Stimulated activated CD4-positive, alpha-beta T cell treated with anti-CD3 and anti-CD28 coated beads, TNF-alpha, amount 100 ng/mL, for 24 hours (primary cell): ENCODE results near the gene CEP68.
"Not testable (repeated sequence)": the region's sequence is repeated elsewhere in the genome, so short reads cannot be mapped to it uniquely, and the experiment has no call there.

ENCODE experiments used
- DNase-seq, 3 experiments: peaks; one replicate each; pipeline ENCODE4 v3.0.0-alpha.2; 2020; ENCODE audit warnings: low read depth in 3 of 3

Gene CEP68, protein sequence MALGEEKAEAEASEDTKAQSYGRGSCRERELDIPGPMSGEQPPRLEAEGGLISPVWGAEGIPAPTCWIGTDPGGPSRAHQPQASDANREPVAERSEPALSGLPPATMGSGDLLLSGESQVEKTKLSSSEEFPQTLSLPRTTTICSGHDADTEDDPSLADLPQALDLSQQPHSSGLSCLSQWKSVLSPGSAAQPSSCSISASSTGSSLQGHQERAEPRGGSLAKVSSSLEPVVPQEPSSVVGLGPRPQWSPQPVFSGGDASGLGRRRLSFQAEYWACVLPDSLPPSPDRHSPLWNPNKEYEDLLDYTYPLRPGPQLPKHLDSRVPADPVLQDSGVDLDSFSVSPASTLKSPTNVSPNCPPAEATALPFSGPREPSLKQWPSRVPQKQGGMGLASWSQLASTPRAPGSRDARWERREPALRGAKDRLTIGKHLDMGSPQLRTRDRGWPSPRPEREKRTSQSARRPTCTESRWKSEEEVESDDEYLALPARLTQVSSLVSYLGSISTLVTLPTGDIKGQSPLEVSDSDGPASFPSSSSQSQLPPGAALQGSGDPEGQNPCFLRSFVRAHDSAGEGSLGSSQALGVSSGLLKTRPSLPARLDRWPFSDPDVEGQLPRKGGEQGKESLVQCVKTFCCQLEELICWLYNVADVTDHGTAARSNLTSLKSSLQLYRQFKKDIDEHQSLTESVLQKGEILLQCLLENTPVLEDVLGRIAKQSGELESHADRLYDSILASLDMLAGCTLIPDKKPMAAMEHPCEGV

DNA sequence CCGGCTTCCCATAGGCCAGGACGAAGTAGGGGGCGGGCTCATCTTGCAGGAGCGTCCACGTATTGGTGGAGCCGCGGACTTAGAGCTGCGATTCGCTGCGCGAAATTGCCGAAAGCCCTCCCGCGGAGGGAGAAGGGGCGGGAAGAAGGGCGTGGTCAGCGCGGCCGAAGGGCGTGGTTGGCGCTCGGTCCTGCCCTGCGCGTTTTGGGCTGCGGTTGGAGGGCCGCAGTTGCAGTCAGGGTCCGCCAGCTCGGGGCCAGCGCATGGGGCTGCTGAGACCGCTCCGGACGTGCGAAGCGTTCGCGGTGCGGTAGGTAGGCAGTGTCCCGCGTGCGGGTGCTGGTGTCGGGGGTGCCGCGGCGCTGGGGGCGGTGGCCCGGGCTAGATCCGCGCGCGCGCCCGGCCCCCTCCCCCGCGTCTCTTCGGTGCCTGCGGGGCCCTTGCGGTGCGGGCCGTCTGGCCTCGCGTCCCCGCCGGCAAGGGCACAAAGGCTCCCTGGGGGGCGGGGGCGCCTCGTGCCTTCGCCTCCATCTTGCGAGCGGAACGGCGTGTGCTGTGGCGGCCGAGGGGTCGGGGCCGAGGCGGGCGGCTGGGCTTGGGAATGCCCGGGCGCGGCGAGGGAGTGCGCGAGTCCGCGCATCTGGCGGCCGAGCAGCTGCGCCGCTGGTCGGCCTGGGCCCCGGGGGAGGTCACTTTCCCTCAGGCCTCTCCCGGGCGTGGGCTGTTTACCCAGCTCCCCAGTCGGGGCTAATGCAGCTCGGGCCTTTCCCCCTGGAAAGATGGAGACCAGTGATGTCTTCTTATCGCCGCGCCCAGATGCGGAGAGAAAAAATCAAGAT lies at the start of gene CEP68:
Gene CEP68, plus strand, starts transcription at position 202 of the 839 bp plus-strand sequence. CDS start 13,029 bp downstream, outside the sequence.
- peak; percentile 90 to 96 (median 94) for DNase-seq

GRCh38 chr2:65013776-65014175 lies 42.4 kb upstream of the CEP68 start:
- DNase-seq, result no peak

GRCh38 chr2:65015731-65016130 lies 40.5 kb upstream of the CEP68 start:
- DNase-seq, result no peak

DNA sequence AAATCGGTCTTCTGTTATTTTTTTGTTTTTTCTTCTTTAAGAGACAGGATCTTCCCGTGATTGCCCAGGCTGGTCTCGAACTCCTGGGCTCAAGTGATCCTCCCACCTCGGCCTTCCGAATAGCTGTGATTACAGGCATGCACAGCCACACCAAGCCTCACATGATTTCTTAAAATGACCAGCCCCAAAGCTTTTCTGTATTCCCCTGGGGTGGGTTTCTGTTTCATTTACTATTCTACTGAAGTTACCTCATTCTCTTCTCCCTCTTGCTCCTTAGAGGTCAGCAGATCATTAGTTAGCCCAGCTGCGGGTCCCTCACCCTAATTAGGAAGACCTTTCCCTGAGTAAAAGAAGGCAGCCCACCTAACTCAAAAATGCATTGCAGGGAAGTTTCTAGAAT lies 39.4 kb upstream of the CEP68 start:
- no peak for DNase-seq

DNA sequence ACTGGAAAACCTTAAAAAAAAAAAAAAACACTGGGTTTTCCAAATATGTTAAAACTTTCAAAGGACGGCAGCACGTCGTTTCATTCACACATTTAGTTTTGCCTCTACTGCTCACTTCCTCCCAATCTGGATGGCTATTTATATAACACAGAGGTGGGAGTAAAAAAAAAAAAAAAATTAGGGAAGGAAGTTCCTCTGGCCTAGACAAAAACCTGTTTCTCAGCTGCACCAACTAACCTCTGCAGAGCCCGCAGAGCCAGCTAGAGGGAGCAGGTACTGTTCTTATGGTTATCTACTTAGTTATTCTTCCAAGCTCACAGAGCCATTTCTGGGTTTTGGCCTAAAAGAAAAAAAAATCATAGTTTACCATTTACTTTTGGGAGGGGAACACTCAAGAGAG lies 38.9 kb upstream of the CEP68 start:
- DNase-seq, result no peak

DNA sequence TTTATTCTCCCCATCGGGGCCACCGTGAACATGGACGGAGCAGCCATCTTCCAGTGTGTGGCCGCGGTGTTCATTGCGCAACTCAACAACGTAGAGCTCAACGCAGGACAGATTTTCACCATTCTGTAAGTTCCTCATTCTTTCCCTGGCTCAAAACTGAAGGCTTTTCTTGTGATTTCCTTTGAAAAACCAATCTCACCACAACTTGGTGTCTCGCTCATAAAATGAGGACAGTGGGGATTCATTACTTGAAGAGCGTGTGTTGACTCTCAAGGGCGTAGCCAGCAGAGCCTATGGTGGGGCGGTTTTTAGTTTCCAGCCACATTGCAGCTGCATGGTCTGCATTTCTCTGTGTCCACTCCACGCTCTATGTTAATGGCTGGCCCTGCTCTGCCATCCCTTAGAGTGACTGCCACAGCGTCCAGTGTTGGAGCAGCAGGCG lies 38.1 kb upstream of the CEP68 start:
- no peak for DNase-seq

GRCh38 chr2:65019010-65019409 lies 37.2 kb upstream of the CEP68 start:
- DNase-seq, result no peak

DNA sequence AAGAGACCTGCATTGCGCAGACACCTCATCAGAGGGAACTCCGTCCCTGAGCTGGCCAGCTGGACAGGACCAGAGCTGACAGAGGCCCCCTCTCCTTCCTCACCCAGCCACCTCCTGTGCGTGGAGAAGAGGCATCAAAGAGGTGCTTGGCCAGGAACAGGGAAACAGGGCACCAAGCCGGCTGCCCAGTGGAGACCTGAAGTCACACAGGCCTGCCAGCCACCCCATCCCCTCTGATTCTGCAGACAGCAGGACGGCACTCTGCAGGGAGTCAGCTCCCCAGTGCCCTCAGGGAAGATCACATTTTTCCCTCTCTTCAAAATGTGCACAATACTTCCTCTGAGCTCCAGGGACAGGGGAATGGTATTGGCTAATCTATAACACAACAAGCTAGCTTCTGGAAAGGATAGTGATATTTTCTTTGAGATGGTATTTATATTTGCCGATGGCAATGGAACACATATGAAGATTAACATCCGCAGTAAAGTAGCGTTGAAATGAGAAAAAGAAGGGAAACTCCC lies 36.5 kb upstream of the CEP68 start:
- DNase-seq, result no peak

DNA sequence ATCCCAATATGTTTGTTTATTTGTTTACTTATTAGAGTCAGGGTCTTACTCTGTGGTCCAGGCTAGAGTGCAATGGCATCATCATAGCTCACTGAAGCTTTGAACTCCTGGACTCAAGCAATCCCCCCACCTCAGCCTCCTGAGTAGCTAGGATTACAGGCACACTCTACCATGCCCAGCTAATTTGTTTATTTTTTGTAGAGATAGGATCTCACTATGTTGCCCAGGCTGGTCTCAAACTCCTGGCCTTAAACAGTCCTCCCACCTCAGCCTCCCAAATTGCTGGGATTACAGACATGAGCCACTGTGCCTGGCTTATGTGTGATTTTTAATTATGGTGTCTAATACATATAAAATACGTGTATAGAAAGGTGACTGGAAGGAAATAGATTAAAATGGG lies 36.0 kb upstream of the CEP68 start:
- not testable (repeated sequence) for DNase-seq

DNA sequence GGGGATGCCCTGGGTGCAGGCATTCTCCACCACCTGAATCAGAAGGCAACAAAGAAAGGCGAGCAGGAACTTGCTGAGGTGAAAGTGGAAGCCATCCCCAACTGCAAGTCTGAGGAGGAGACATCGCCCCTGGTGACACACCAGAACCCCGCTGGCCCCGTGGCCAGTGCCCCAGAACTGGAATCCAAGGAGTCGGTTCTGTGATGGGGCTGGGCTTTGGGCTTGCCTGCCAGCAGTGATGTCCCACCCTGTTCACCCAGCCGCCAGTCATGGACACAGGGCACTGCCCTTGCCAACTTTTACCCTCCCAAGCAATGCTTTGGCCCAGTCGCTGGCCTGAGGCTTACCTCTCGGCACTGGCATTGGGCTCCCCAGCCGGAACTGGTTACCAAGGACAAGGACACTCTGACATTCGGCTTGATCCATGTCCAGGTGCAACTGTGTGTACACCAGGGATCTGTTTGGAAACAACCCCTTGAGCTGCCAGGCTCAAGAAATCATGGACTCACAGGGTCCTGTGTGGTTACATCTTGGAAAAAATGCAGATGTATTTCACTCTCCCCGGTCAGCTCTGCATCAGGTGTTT lies 35.2 kb upstream of the CEP68 start:
- no peak for DNase-seq

- no peak for DNase-seq
Measured at GRCh38 chr2:65021709-65022108, 34.5 kb upstream of the CEP68 start.

GRCh38 chr2:65022189-65022588 lies 34.0 kb upstream of the CEP68 start:
- DNase-seq, result no peak

DNA sequence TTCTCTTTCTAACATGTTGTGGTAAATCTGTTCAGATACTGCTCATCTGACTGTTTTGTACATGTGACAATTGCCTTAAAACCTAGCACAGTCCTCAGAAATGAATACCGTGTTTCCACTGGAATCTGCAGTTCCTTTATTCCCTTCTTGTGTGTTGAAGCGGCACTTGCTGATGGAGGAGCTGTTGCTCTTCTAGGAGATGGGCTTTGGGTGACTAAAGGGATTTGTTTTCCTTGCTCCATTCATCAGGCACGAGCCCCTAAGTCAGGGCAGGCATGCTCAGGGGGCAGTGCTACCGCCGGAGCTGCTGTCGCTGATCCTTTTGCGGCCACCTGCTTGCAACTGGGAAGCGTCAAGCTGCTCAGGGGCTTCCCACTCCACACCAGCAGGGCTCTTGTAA lies 32.5 kb upstream of the CEP68 start:
- no peak for DNase-seq

DNA sequence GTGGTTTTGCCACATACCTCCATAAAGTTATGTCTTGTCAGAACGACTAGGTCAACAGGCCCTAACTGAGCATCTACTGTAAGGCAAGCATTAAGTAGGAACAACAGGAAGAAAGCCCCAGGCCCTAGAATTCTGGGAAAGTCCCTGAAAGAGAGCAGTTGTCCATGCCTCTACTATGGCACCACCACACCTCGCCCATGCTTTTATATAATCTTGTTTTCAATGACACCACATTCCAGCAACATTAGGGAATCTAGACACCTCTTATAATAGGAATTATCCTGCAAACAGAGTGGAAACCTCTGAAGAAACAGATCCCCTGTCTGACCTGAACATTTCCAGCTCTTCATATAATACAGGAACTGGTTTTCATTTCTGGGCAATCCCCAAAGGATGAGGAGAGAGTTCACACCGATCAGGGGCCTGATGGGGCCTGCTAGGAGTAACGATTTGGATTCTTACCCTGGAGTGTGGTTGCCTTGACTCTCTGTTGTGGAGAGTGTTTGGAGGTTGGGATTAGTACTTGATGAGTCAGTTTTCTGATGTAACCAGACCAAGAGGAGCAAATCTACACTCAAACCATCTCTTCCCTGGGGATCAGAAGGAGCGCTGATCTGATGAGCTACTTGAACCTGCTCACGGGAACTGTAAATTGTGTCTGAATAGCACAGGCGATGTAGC lies 31.9 kb upstream of the CEP68 start:
- DNase-seq, result no peak

GRCh38 chr2:65025453-65026123 lies 30.6 kb upstream of the CEP68 start:
- DNase-seq, result no peak

DNA sequence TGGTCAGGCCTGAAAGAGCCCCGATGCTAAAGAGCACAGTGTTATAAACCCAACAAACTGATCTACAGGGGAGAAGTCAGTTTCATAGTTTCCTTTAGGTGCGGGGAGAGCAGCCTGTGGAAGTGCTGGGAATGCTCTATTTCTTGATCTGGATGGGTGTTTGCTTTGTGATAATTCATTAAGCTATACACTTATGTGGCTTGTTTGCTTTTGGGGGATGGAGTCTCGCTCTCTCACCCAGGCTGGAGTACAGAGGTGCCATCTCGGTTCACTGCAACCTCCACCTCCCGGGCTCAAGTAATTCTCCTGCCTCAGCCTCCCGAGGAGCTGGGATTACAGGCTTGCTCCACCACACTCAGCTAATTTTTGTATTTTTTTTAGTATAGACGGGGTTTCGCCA lies 30.1 kb upstream of the CEP68 start:
- no peak for DNase-seq

DNA sequence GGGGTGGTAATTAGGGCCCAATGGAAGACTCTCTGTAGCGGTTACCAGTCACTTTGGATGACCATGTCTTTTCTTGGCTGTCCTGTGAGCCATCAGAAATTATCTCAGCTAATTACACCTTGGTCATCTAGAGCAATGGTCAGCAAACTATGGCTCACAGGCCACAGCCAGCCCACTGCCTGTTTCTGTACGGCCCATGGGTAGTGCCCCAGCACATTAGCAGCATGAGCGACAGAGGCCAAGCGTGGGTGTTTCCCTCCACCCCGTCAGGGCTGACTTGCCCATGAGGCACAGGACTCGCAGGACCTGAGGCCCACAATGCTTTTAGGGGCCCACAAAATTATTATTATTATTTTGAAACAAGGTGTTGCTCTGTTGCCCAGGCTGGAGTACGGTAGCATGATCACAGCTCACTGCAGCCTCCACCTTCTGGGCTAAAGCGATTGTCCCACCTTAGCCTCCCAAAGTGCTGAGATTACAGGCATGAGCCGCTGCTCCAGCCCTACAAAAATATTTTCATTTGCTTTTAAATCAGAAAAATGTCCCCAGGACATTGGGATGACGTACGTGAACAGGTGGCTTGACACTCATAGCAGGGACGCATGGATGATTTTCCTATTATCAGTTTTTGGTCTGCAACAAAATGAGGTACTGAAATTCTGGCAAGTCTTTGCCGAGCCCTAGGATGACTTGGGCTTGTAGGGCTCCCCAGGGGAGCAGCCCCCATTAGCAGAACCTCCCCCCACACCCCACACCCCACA lies 29.3 kb upstream of the CEP68 start:
- DNase-seq, result no peak

DNA sequence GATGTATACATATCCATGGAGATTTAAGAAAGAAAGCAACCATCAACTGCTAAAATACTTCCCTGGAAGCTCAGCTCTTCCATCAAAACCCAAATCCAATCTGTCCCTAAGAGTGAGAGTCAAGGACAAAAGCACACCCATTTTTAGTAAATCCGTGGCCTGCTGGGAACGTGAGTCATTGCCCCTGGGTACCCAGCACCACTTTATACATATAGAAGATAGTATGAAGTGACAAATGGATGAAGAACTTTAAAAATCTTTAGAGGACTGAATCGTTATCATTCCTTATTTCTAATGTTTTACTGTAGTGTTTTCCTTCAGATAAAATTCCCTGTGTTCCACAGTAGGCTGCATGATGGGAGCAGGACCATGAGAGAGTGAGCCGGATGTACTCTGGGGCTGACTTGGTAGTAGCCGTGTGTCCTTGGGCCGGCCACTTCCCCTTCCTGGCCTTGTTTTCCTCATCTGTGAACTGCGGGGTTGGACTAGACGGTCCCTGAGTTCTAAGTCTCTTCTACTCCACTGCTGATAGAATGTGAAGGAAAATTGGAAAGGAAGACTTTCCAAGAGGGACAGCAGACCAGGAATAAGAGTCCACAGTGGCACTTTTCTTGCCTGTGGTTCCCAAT lies 28.5 kb upstream of the CEP68 start:
- DNase-seq, result no peak
